Hepatocyte (in vitro differentiated cells): ENCODE results near the gene HOXD12. TPM values are rescaled to one million over a fixed set of nuclear protein-coding genes. Genes with fewer than 3 reads are reported as not detected.
A peak's percentile ranks its signal among the peaks of the same experiment; 100 is the strongest.

Source experiments
- DNase-seq: peaks from one replicate; pipeline ENCODE4 v3.0.0-alpha.2; 2016; ENCODE audit warnings: low spot score
- H2AFZ ChIP-seq: fragments of 200-600 bp; sonication (generic); 2 replicates; pipeline ENCODE4 v1.6.0; 2016; ENCODE audit warnings: antibody characterized with exemption, mild to moderate bottlenecking
- H3K27ac ChIP-seq: fragments of 200-600 bp; sonication (generic); 2 replicates; pipeline ENCODE4 v1.5.1; 2016; ENCODE audit warnings: mild to moderate bottlenecking
- H3K27me3 ChIP-seq: fragments of 200-600 bp; sonication (generic); 2 replicates; pipeline ENCODE4 v1.6.1; 2016
- H3K36me3 ChIP-seq: fragments of 200-600 bp; sonication (generic); replicated peaks from 2 replicates; pipeline ENCODE4 v1.5.1; 2016; ENCODE audit warnings: low read depth; ENCODE audit not compliant: insufficient read depth
- H3K4me1 ChIP-seq: fragments of 200-600 bp; sonication (generic); 2 replicates; pipeline ENCODE4 v1.5.1; 2016; ENCODE audit warnings: mild to moderate bottlenecking, moderate library complexity; ENCODE audit not compliant: insufficient read depth
- H3K4me2 ChIP-seq: fragments of 200-600 bp; sonication (generic); 2 replicates; pipeline ENCODE4 v1.6.0; 2016
- H3K4me3 ChIP-seq: fragments of 200-600 bp; sonication (generic); 2 replicates; pipeline ENCODE4 v1.5.1; 2016; ENCODE audit warnings: mild to moderate bottlenecking
- H3K79me2 ChIP-seq: fragments of 200-600 bp; sonication (generic); 2 replicates; pipeline ENCODE4 v1.6.0; 2017; ENCODE audit warnings: mild to moderate bottlenecking
- H3K9me2 ChIP-seq: fragments of 200-600 bp; sonication (generic); replicated peaks from 2 replicates; pipeline ENCODE4 v1.6.0; 2017; ENCODE audit warnings: mild to moderate bottlenecking; ENCODE audit not compliant: insufficient read depth
- H3K9me3 ChIP-seq: fragments of 200-600 bp; sonication (generic); 2 replicates; pipeline ENCODE4 v1.5.1; 2016; ENCODE audit warnings: low read depth, mild to moderate bottlenecking
- H4K20me1 ChIP-seq: fragments of 200-600 bp; sonication (generic); 2 replicates; pipeline ENCODE4 v1.6.0; 2016; ENCODE audit warnings: mild to moderate bottlenecking; ENCODE audit not compliant: insufficient read depth, poor library complexity, severe bottlenecking
- EZH2 ChIP-seq: fragments of 200-600 bp; sonication (generic); IDR thresholded peaks from 2 replicates; pipeline ENCODE4 v1.6.1; 2016; ENCODE audit warnings: antibody characterized with exemption, mild to moderate bottlenecking, borderline replicate concordance
- EZH2phosphoT487 ChIP-seq: fragments of 200-600 bp; sonication (generic); IDR thresholded peaks from one replicate; pipeline ENCODE4 v1.6.1; 2018; ENCODE audit warnings: antibody characterized with exemption, mild to moderate bottlenecking, low read depth, moderate library complexity; ENCODE audit not compliant: unreplicated experiment, severe bottlenecking
- WGBS: methylation state at CpG from one replicate; pipeline ENCODE4 v1.1.6; 2016; ENCODE audit warnings: low lambda C conversion rate; ENCODE audit errors: missing lambda C conversion rate; 5-methylcytosine and 5-hydroxymethylcytosine counted together
- polyA plus RNA-seq: library from polyadenylated mRNA; unstranded; fragments of >200 nt; fragmentation: Nextera tagmentation; extraction: Ambion mirVana; gene quantifications from 2 replicates; pipeline ENCODE4 v1.2.1, GENCODE V29; 2016
- total RNA-seq: library from RNA; depleted of rRNA; stranded (reverse); fragments of >200 nt; gene quantifications from 2 replicates; pipeline ENCODE4 v1.2.3, GENCODE V29; 2014

The HOXD12 gene
- total and polyA plus RNA-seq, 2 experiments from 2014 or later, result 3.3 to 29.0 TPM

DNA sequence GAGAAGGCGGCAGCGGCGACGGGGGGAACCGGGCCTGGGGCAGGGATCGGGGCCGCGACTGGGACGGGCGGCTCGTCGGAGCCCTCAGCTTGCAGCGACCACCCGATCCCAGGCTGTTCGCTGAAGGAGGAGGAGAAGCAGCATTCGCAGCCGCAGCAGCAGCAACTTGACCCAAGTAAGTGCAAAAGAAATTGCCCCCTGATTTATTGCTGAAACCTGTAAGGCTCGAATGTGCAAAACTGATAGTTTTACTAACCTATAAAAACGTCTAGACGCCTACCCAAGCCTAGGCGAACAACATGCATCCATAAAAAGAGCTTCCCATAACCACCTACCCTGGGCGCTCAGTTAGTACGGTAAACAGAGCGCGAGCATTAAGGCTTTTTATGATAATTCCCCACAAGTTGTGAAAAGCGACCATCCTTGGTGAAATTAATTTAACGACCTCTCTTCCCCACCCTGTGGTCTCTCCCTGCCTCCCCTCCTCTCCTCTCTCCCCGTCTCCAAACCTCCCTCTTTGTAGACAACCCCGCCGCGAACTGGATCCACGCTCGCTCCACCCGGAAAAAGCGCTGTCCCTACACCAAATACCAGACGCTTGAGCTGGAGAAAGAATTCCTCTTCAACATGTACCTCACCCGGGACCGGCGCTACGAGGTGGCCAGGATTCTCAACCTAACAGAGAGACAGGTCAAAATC, 24.0 kb downstream of the HOXD12 start:
- Histone ChIP-seq H3K36me3 (no peaks in the 10 kb centered on the region), H3K4me1 (peaks cover 14% of the 10 kb centered on the region), H3K79me2 (no peaks in the 10 kb centered on the region), H3K9me3 (no peaks in the 10 kb centered on the region), H3K27ac (no peak overlapping the region), H3K4me3 (no peak overlapping the region), H3K4me2 (peak overlapping the region; percentile 89), H3K27me3 (peaks cover 96% of the 10 kb centered on the region), H4K20me1 (peaks cover 26% of the 10 kb centered on the region), H2AFZ (no peak overlapping the region), H3K9me2 (no peaks in the 10 kb centered on the region)
- no peak for TF ChIP-seq EZH2phosphoT487
- TF ChIP-seq EZH2, result peak; percentile 83
- WGBS, result 22% methylated on average over 38 of the region's 40 CpGs
- no peak for DNase-seq

DNA sequence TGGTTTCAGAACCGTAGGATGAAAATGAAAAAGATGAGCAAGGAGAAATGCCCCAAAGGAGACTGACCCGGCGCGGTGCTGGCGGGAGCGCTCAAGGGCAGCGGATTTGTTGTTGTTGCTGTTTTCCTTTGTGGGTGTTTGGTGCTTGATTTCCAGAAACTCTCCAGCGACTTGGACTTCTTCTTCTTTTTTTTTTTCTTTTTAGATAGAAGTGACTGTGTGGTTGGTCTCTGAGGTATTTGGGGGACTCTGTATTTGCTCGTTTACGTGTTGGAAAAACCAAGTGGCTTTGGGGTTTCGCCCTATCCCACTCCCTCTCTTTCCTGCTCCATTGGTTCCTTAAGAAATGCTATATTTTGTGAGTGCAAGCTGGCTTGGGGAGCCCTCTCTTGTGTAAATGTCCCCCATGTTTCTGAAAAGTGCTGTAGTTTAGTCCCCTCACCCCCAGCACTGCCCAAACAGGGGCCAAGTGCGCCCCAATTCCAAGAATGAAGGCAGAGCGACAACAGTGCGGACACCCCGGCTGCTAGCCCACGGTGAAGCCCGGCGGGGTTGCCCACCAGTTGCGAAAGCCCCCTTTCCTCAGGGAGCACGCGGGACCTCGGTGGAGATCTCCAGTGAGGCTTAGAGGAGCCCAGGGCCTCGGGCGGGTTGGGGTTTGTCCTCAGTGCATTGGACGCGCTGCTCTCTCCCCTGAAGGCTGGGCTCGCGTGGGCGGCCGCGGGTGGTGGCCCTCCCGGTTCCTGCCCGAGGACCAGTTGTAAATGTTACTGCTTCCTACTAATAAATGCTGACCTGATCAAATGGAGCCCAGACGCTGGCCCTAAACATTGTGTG, 24.7 kb downstream of the HOXD12 start:
- Histone ChIP-seq H3K27me3 (peaks cover 97% of the 10 kb centered on the region), H3K27ac (no peak overlapping the region), H3K4me3 (no peak overlapping the region), H3K79me2 (no peaks in the 10 kb centered on the region), H2AFZ (no peak overlapping the region), H3K9me2 (no peaks in the 10 kb centered on the region), H3K4me1 (peaks cover 21% of the 10 kb centered on the region), H4K20me1 (peaks cover 24% of the 10 kb centered on the region), H3K9me3 (no peaks in the 10 kb centered on the region), H3K36me3 (no peaks in the 10 kb centered on the region), H3K4me2 (peak overlapping the region; percentile 89)
- 40% methylated on average over 34 of the region's 34 CpGs for WGBS
- DNase-seq, result no peak
- TF ChIP-seq EZH2 (peak; percentile 6), EZH2phosphoT487 (no peak)

DNA sequence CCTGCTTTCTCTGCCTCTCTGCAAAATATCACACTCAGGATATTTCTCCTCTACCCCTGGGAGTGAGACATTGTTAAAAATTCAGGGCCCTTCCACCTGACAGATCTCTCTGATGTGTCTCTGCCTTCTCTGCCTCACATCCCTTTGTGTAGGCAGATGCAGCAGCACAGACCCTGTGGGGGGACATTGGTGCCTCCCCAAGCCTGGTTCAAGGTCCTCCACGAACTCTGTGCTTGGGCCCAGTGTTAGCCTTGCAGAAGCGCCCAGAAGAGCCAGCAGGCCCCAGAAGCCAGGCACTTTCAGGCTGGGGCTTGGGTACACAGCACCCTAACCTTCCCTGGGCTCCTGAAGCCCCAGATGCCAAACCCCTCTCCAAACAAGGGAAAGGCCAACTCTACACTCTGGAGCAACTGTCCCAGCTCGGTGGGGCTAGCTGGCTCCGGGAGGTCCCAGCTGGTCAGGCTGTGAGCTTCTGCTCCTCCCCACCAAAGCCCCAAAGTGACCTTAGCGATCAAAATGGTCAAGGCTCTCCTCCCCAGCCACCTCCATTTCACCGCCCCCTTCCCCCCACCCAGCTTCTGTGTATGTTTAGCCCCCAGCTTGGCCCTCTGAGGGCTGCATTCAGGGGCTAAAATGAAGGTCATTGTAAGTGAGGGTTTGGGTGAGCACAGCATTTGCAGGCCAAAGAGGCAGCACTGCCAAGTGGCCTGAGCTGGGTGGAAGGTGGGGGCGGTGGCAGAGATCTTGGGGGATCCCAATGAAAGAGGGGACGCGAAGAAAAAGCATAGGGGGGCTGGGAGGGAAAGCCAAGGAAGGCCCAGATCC, 25.6 kb downstream of the HOXD12 start:
- no peaks in the 10 kb centered on the region for H3K9me3 ChIP-seq
- peaks cover 26% of the 10 kb centered on the region for H3K4me1 ChIP-seq
- 55% methylated on average over 7 of the region's 9 CpGs for WGBS
- H3K27ac ChIP-seq, result no peak overlapping the region
- H3K36me3 ChIP-seq, result no peaks in the 10 kb centered on the region
- no peaks in the 10 kb centered on the region for H3K9me2 ChIP-seq
- H3K27me3 ChIP-seq, result peaks cover 91% of the 10 kb centered on the region
- no peaks in the 10 kb centered on the region for H3K79me2 ChIP-seq
- no peak for DNase-seq
- no peak overlapping the region for H3K4me3 ChIP-seq
- H2AFZ ChIP-seq, result no peak overlapping the region
- H3K4me2 ChIP-seq, result no peak overlapping the region
- TF ChIP-seq EZH2phosphoT487, result no peak
- H4K20me1 ChIP-seq, result peaks cover 19% of the 10 kb centered on the region

- no peak for TF ChIP-seq EZH2
- Histone ChIP-seq H3K9me2 (no peaks in the 10 kb centered on the region), H3K4me1 (peaks cover 26% of the 10 kb centered on the region), H2AFZ (no peak overlapping the region), H3K4me3 (no peak overlapping the region), H3K4me2 (no peak overlapping the region), H3K9me3 (no peaks in the 10 kb centered on the region), H3K79me2 (no peaks in the 10 kb centered on the region), H3K27ac (no peak overlapping the region), H3K36me3 (no peaks in the 10 kb centered on the region), H3K27me3 (peaks cover 91% of the 10 kb centered on the region), H4K20me1 (peaks cover 13% of the 10 kb centered on the region)
- DNase-seq, result no peak
- 32% methylated on average over 6 of the region's 6 CpGs for WGBS
Measured at GRCh38 chr2:176125772-176126054, 26.1 kb downstream of the HOXD12 start.
